ENCODE results near the gene C10orf71.

DNA sequence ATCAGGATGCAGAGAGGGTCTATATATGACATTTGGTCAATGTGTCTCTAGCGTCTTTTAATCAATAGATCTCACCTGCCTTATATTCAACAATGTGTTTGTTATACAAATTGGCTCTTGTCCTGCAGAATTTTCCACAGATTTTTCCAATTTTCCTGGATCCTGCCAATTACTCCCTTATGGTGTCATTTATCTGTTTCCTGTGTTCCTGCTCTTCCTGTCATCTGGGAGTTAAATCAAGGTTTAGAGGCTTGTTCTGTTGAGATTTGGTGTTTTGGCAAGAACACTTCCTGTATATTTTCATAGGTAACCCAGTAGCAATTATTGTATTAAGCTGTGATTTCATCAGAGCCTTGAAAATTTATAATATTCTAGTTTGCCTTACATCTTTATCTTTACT is 8.8 kb upstream of the C10orf71 start:
- TF ChIP-seq, protein P1, sequence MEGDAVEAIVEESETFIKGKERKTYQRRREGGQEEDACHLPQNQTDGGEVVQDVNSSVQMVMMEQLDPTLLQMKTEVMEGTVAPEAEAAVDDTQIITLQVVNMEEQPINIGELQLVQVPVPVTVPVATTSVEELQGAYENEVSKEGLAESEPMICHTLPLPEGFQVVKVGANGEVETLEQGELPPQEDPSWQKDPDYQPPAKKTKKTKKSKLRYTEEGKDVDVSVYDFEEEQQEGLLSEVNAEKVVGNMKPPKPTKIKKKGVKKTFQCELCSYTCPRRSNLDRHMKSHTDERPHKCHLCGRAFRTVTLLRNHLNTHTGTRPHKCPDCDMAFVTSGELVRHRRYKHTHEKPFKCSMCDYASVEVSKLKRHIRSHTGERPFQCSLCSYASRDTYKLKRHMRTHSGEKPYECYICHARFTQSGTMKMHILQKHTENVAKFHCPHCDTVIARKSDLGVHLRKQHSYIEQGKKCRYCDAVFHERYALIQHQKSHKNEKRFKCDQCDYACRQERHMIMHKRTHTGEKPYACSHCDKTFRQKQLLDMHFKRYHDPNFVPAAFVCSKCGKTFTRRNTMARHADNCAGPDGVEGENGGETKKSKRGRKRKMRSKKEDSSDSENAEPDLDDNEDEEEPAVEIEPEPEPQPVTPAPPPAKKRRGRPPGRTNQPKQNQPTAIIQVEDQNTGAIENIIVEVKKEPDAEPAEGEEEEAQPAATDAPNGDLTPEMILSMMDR (IDR thresholded peaks at IDR 0.05): no peak
- no peak for TF ChIP-seq POLR2A (IDR thresholded peaks at IDR 0.05)
- TF ChIP-seq POLR2AphosphoS5 (IDR thresholded peaks at IDR 0.05): no peak
- TF ChIP-seq EP300 (IDR thresholded peaks at IDR 0.05): no peak
